ENCODE measurements around the gene TP53BP1. TPM values are rescaled to one million over a fixed set of nuclear protein-coding genes. Genes with fewer than 3 reads are reported as not detected.
"Not testable (repeated sequence)": the region's sequence is repeated elsewhere in the genome, so short reads cannot be mapped to it uniquely, and the experiment has no call there.

TP53BP1 gene
- polyA plus RNA-seq, 1 donor from 2014 or later: 98.7 TPM

- Histone ChIP-seq H3K4me2 (ENCODE audit: low read length) (no peak overlapping the region), H3K9ac (ENCODE audit: low read length) (no peak overlapping the region), H3K9me3 (ENCODE audit: low read length) (no peaks in the 10 kb centered on the region), H3K27me3 (ENCODE audit: insufficient read depth, low read depth, low read length) (no peaks in the 10 kb centered on the region), H4K20me1 (ENCODE audit: insufficient read depth) (no peaks in the 10 kb centered on the region), H3K9me2 (ENCODE audit: insufficient read depth, low read length) (no peaks in the 10 kb centered on the region), H3K79me2 (replicated peaks; ENCODE audit: insufficient read depth, low read length) (no peaks in the 10 kb centered on the region), H3K36me3 (ENCODE audit: insufficient read depth, low read length) (peaks cover 19% of the 10 kb centered on the region), H3K4me3 (ENCODE audit: low read length) (no peak overlapping the region), H3F3A (ENCODE audit: insufficient read depth, low read length, poor library complexity, severe bottlenecking) (no peaks in the 10 kb centered on the region), H3K27ac (ENCODE audit: low read length) (no peak overlapping the region), H2AFZ (ENCODE audit: low read depth, low read length) (no peak overlapping the region)
- TF ChIP-seq EZH2 (IDR thresholded peaks at IDR 0.05; ENCODE audit: borderline replicate concordance, insufficient read depth, low read length, poor library complexity, severe bottlenecking): no peak
- TF ChIP-seq TAF1 (IDR thresholded peaks at IDR 0.05; ENCODE audit: low read depth): no peak
- TF ChIP-seq MXI1 (conservative IDR thresholded peaks at IDR 0.05; ENCODE audit: poor library complexity, severe bottlenecking): no peak
- no peak for TF ChIP-seq CTCF (IDR thresholded peaks at IDR 0.05; ENCODE audit: poor library complexity, severe bottlenecking)
- no peak for TF ChIP-seq REST (IDR thresholded peaks at IDR 0.05; ENCODE audit: borderline replicate concordance)
- no peak for TF ChIP-seq POLR2AphosphoS5 (IDR thresholded peaks at IDR 0.05)
- no peak for TF ChIP-seq SMC3 (conservative IDR thresholded peaks at IDR 0.05; ENCODE audit: poor library complexity)
- no peak for TF ChIP-seq EP300 (conservative IDR thresholded peaks at IDR 0.05; ENCODE audit: poor library complexity, severe bottlenecking)
- TF ChIP-seq RAD21 (conservative IDR thresholded peaks at IDR 0.05): no peak
Measured at GRCh38 chr15:43403616-43404015, 89.3 kb downstream of the TP53BP1 start.

GRCh38 chr15:43402255-43402654 lies 90.7 kb downstream of the TP53BP1 start:
- H3K9ac ChIP-seq (ENCODE audit: low read length): no peak overlapping the region
- H3K9me3 ChIP-seq (ENCODE audit: low read length): no peaks in the 10 kb centered on the region
- H3F3A ChIP-seq (ENCODE audit: insufficient read depth, low read length, poor library complexity, severe bottlenecking): no peaks in the 10 kb centered on the region
- no peak overlapping the region for H3K4me2 ChIP-seq (ENCODE audit: low read length)
- H3K79me2 ChIP-seq (replicated peaks; ENCODE audit: insufficient read depth, low read length): no peaks in the 10 kb centered on the region
- H3K36me3 ChIP-seq (ENCODE audit: insufficient read depth, low read length): peaks cover 12% of the 10 kb centered on the region
- H4K20me1 ChIP-seq (ENCODE audit: insufficient read depth): no peaks in the 10 kb centered on the region
- H3K27me3 ChIP-seq (ENCODE audit: insufficient read depth, low read depth, low read length): no peaks in the 10 kb centered on the region
- H3K27ac ChIP-seq (ENCODE audit: low read length): no peak overlapping the region
- TF ChIP-seq EZH2 (IDR thresholded peaks at IDR 0.05; ENCODE audit: borderline replicate concordance, insufficient read depth, low read length, poor library complexity, severe bottlenecking): no peak
- no peak for TF ChIP-seq MXI1 (conservative IDR thresholded peaks at IDR 0.05; ENCODE audit: poor library complexity, severe bottlenecking)
- TF ChIP-seq REST (IDR thresholded peaks at IDR 0.05; ENCODE audit: borderline replicate concordance): no peak
- no peak for TF ChIP-seq CTCF (IDR thresholded peaks at IDR 0.05; ENCODE audit: poor library complexity, severe bottlenecking)
- no peak for TF ChIP-seq RAD21 (conservative IDR thresholded peaks at IDR 0.05)
- no peak for TF ChIP-seq SMC3 (conservative IDR thresholded peaks at IDR 0.05; ENCODE audit: poor library complexity)
- no peak for TF ChIP-seq EP300 (conservative IDR thresholded peaks at IDR 0.05; ENCODE audit: poor library complexity, severe bottlenecking)
- no peak for TF ChIP-seq TAF1 (IDR thresholded peaks at IDR 0.05; ENCODE audit: low read depth)
- no peak for TF ChIP-seq POLR2AphosphoS5 (IDR thresholded peaks at IDR 0.05)
- no peak overlapping the region for H2AFZ ChIP-seq (ENCODE audit: low read depth, low read length)
- H3K4me3 ChIP-seq (ENCODE audit: low read length): no peak overlapping the region
- H3K9me2 ChIP-seq (ENCODE audit: insufficient read depth, low read length): no peaks in the 10 kb centered on the region

- not testable (repeated sequence) for H2AFZ ChIP-seq (ENCODE audit: low read depth, low read length); H3K79me2 ChIP-seq (replicated peaks; ENCODE audit: insufficient read depth, low read length); H4K20me1 ChIP-seq (ENCODE audit: insufficient read depth); H3F3A ChIP-seq (ENCODE audit: insufficient read depth, low read length, poor library complexity, severe bottlenecking); H3K9me3 ChIP-seq (ENCODE audit: low read length); H3K27me3 ChIP-seq (ENCODE audit: insufficient read depth, low read depth, low read length); H3K4me3 ChIP-seq (ENCODE audit: low read length); H3K9ac ChIP-seq (ENCODE audit: low read length); H3K9me2 ChIP-seq (ENCODE audit: insufficient read depth, low read length); H3K27ac ChIP-seq (ENCODE audit: low read length); H3K4me2 ChIP-seq (ENCODE audit: low read length); H3K36me3 ChIP-seq (ENCODE audit: insufficient read depth, low read length)
Measured at GRCh38 chr15:43393592-43393991, 99.4 kb downstream of the TP53BP1 start.

Measured in neural cell (in vitro differentiated cells).